K562 (cell line): ENCODE measurements around the gene SPAG16.

ENCODE experiments used
- NFIC ChIP-seq: fragments of 450-650 bp; IDR thresholded peaks from 2 replicates; pipeline ENCODE4 v1.6.1; 2017; ENCODE audit warnings: mild to moderate bottlenecking, inconsistent platforms
- TF ChIP-seq, protein P1 (sequence below): sonication (generic); formaldehyde crosslinking; IDR thresholded peaks from 2 replicates; pipeline ENCODE4 v1.8.1; 2022; ENCODE audit warnings: missing genetic modification reagents

DNA sequence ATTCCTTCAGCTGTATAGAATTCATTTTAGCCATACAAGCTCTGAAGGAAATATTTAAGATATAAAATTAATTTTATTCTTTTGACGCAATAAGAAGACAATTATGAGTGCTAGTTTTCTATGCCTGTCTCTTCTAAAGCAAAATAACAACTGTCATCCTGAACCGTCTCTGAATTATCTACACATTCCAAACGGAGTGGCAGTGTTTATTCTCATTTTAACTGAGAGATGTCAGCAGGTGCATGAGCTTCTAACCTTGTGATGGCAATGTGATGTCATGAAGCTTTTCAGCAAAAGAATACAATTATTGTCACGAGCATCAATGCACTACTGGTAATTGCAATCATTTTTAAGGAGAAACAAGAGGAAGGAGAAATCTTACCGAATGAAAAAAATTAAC, 274.8 kb downstream of the SPAG16 start:
- TF ChIP-seq NFIC: no peak
- TF ChIP-seq, protein P1, sequence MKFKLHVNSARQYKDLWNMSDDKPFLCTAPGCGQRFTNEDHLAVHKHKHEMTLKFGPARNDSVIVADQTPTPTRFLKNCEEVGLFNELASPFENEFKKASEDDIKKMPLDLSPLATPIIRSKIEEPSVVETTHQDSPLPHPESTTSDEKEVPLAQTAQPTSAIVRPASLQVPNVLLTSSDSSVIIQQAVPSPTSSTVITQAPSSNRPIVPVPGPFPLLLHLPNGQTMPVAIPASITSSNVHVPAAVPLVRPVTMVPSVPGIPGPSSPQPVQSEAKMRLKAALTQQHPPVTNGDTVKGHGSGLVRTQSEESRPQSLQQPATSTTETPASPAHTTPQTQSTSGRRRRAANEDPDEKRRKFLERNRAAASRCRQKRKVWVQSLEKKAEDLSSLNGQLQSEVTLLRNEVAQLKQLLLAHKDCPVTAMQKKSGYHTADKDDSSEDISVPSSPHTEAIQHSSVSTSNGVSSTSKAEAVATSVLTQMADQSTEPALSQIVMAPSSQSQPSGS: no peak
